Osteoblast (primary cell): ENCODE data around the gene PDE6C. TPM values are rescaled to one million over a fixed set of nuclear protein-coding genes. Genes with fewer than 3 reads are reported as not detected.

Source experiments
- DNase-seq: peaks from one replicate; pipeline ENCODE4 v3.0.0; 2011; ENCODE audit warnings: low spot score, mixed read lengths; ENCODE audit not compliant: insufficient read length; ENCODE audit errors: missing footprints
- H2AFZ ChIP-seq: 2 replicates; pipeline ENCODE4 v1.6.0; 2011; ENCODE audit warnings: mild to moderate bottlenecking, low read length
- H3K27ac ChIP-seq: 2 replicates; pipeline ENCODE4 v1.5.1; 2011; ENCODE audit warnings: mild to moderate bottlenecking, low read depth, low read length, moderate library complexity
- H3K27me3 ChIP-seq: 2 replicates; pipeline ENCODE4 v1.6.0; 2012; ENCODE audit warnings: mild to moderate bottlenecking, control low read depth, inconsistent platforms, low read length, moderate library complexity; ENCODE audit not compliant: insufficient read depth
- H3K36me3 ChIP-seq: 2 replicates; pipeline ENCODE4 v1.5.1; 2011; ENCODE audit warnings: mild to moderate bottlenecking, low read length, control low read depth, moderate library complexity; ENCODE audit not compliant: insufficient read depth
- H3K4me1 ChIP-seq: 2 replicates; pipeline ENCODE4 v1.5.1; 2011; ENCODE audit warnings: mild to moderate bottlenecking, low read length, control low read depth, moderate library complexity; ENCODE audit not compliant: insufficient read depth
- H3K4me2 ChIP-seq: 2 replicates; pipeline ENCODE4 v1.6.0; 2011; ENCODE audit warnings: mild to moderate bottlenecking, low read length; ENCODE audit not compliant: insufficient read depth
- H3K4me3 ChIP-seq: fragments of 200-600 bp; sonication (generic); 3 replicates; pipeline ENCODE4 v1.5.1; 2012; ENCODE audit warnings: mild to moderate bottlenecking, low read length, inconsistent platforms; ENCODE audit not compliant: insufficient read depth
- H3K79me2 ChIP-seq: 2 replicates; pipeline ENCODE4 v1.6.0; 2012; ENCODE audit warnings: mild to moderate bottlenecking, low read length, control low read depth, inconsistent platforms; ENCODE audit not compliant: insufficient read depth
- H3K9me3 ChIP-seq: 2 replicates; pipeline ENCODE4 v1.5.1; 2011; ENCODE audit warnings: low read depth, low read length, control low read depth
- H4K20me1 ChIP-seq: 2 replicates; pipeline ENCODE4 v1.6.0; 2012; ENCODE audit warnings: mild to moderate bottlenecking, low read length, control low read depth; ENCODE audit not compliant: insufficient read depth
- CTCF ChIP-seq: IDR thresholded peaks from 2 replicates; pipeline ENCODE4 v1.5.1; 2011; ENCODE audit warnings: mild to moderate bottlenecking, low read depth, low read length, moderate library complexity; ENCODE audit errors: extremely low read depth
- total RNA-seq: library from RNA; depleted of rRNA; stranded (reverse); fragments of >200 nt; gene quantifications from 2 replicates; pipeline ENCODE4 v1.2.3, GENCODE V29; 2012

Gene PDE6C
- total RNA-seq, 1 donor, result not detected

- Histone ChIP-seq H3K27me3 (no peaks in the 10 kb centered on the region), H3K27ac (no peak overlapping the region), H3K36me3 (peaks cover 4% of the 10 kb centered on the region), H3K9me3 (no peaks in the 10 kb centered on the region), H3K4me1 (peaks cover 12% of the 10 kb centered on the region), H3K4me3 (no peak overlapping the region), H3K4me2 (no peak overlapping the region), H4K20me1 (no peaks in the 10 kb centered on the region), H2AFZ (no peak overlapping the region), H3K79me2 (peaks cover 8% of the 10 kb centered on the region)
- no peak for TF ChIP-seq CTCF
- no peak for DNase-seq
Observed at GRCh38 chr10:93704451-93704850, 92.1 kb downstream of the PDE6C start.

GRCh38 chr10:93707623-93708022, 95.3 kb downstream of the PDE6C start:
- no peak for TF ChIP-seq CTCF
- Histone ChIP-seq H3K79me2 (no peaks in the 10 kb centered on the region), H3K27me3 (no peaks in the 10 kb centered on the region), H3K4me3 (no peak overlapping the region), H3K36me3 (no peaks in the 10 kb centered on the region), H3K27ac (no peak overlapping the region), H3K9me3 (no peaks in the 10 kb centered on the region), H3K4me2 (no peak overlapping the region), H4K20me1 (no peaks in the 10 kb centered on the region), H3K4me1 (peaks cover 9% of the 10 kb centered on the region), H2AFZ (no peak overlapping the region)
- no peak for DNase-seq

DNA sequence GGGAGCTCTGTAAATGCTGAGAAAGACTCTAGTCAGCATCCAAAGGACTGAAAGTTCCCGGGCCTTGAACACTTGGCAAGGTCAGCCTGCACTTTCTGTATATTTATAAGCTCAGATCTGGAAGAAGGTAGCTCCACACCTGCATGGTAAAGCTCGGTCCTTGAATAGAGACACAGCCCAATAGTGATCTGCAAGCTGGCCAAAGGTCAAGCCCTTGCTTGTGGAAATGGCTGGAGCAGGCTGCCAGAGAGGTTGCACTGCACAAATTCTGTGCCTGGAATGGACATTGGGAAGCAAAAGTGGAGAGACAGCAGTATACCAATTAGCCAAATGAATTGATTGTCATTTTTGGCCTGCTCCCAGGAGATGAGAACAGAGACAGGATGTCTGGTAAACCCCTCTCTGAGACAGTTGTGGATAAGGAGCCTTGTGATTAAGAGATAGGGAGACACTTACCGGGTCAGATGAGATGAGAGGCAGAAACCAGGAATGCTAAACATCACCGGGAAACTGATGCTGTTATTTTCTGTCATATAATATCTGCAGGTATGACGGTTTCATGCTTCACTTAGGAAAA, 98.1 kb downstream of the PDE6C start:
- Histone ChIP-seq H3K9me3 (no peaks in the 10 kb centered on the region), H3K36me3 (no peaks in the 10 kb centered on the region)
- TF ChIP-seq CTCF, result no peak

GRCh38 chr10:93711891-93712290, 99.6 kb downstream of the PDE6C start:
- Histone ChIP-seq H4K20me1 (no peaks in the 10 kb centered on the region), H3K4me3 (no peak overlapping the region), H3K27me3 (no peaks in the 10 kb centered on the region), H2AFZ (no peak overlapping the region), H3K4me2 (no peak overlapping the region), H3K27ac (no peak overlapping the region), H3K79me2 (no peaks in the 10 kb centered on the region), H3K4me1 (peaks cover 5% of the 10 kb centered on the region), H3K9me3 (no peaks in the 10 kb centered on the region), H3K36me3 (no peaks in the 10 kb centered on the region)
- no peak for TF ChIP-seq CTCF
- DNase-seq, result no peak

More for the DNA sequence above, 98.1 kb downstream of the PDE6C start:
- Histone ChIP-seq H3K4me3 (no peak overlapping the region), H3K27me3 (no peaks in the 10 kb centered on the region), H3K4me2 (no peak overlapping the region), H3K27ac (no peak overlapping the region), H3K79me2 (no peaks in the 10 kb centered on the region), H2AFZ (no peak overlapping the region), H4K20me1 (no peaks in the 10 kb centered on the region), H3K4me1 (peaks cover 5% of the 10 kb centered on the region)
- DNase-seq, result no peak
